ENCODE data around the gene SHROOM1. TPM values are rescaled to one million over a fixed set of nuclear protein-coding genes. Genes with fewer than 3 reads are reported as not detected.

SHROOM1 gene
- total and polyA plus RNA-seq, 2 of the 8 experiments (the other 6 are each of a cell fraction or from before 2014, with no cell fraction given) = 3.9 to 5.2 TPM

DNA sequence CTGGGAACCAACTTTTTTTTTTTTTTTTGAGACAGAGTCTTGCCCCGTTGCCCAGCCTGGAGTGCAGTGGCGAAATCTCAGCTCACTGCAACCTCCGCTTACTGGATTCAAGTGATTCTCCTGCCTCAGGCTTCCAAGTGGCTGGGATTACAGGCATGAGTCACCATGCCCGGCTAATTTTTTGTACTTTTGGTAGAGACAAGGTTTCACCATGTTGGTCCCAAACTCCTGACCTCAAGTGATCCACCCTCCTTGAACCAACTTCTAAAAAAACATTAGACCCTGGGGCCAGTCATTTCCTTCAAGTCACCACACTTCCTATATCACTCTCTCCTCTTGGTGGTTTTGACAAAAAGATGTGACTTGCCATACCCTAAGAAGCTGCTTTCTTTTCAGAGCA is 10.9 kb upstream of the SHROOM1 start (continued):
- TF ChIP-seq, protein P1, sequence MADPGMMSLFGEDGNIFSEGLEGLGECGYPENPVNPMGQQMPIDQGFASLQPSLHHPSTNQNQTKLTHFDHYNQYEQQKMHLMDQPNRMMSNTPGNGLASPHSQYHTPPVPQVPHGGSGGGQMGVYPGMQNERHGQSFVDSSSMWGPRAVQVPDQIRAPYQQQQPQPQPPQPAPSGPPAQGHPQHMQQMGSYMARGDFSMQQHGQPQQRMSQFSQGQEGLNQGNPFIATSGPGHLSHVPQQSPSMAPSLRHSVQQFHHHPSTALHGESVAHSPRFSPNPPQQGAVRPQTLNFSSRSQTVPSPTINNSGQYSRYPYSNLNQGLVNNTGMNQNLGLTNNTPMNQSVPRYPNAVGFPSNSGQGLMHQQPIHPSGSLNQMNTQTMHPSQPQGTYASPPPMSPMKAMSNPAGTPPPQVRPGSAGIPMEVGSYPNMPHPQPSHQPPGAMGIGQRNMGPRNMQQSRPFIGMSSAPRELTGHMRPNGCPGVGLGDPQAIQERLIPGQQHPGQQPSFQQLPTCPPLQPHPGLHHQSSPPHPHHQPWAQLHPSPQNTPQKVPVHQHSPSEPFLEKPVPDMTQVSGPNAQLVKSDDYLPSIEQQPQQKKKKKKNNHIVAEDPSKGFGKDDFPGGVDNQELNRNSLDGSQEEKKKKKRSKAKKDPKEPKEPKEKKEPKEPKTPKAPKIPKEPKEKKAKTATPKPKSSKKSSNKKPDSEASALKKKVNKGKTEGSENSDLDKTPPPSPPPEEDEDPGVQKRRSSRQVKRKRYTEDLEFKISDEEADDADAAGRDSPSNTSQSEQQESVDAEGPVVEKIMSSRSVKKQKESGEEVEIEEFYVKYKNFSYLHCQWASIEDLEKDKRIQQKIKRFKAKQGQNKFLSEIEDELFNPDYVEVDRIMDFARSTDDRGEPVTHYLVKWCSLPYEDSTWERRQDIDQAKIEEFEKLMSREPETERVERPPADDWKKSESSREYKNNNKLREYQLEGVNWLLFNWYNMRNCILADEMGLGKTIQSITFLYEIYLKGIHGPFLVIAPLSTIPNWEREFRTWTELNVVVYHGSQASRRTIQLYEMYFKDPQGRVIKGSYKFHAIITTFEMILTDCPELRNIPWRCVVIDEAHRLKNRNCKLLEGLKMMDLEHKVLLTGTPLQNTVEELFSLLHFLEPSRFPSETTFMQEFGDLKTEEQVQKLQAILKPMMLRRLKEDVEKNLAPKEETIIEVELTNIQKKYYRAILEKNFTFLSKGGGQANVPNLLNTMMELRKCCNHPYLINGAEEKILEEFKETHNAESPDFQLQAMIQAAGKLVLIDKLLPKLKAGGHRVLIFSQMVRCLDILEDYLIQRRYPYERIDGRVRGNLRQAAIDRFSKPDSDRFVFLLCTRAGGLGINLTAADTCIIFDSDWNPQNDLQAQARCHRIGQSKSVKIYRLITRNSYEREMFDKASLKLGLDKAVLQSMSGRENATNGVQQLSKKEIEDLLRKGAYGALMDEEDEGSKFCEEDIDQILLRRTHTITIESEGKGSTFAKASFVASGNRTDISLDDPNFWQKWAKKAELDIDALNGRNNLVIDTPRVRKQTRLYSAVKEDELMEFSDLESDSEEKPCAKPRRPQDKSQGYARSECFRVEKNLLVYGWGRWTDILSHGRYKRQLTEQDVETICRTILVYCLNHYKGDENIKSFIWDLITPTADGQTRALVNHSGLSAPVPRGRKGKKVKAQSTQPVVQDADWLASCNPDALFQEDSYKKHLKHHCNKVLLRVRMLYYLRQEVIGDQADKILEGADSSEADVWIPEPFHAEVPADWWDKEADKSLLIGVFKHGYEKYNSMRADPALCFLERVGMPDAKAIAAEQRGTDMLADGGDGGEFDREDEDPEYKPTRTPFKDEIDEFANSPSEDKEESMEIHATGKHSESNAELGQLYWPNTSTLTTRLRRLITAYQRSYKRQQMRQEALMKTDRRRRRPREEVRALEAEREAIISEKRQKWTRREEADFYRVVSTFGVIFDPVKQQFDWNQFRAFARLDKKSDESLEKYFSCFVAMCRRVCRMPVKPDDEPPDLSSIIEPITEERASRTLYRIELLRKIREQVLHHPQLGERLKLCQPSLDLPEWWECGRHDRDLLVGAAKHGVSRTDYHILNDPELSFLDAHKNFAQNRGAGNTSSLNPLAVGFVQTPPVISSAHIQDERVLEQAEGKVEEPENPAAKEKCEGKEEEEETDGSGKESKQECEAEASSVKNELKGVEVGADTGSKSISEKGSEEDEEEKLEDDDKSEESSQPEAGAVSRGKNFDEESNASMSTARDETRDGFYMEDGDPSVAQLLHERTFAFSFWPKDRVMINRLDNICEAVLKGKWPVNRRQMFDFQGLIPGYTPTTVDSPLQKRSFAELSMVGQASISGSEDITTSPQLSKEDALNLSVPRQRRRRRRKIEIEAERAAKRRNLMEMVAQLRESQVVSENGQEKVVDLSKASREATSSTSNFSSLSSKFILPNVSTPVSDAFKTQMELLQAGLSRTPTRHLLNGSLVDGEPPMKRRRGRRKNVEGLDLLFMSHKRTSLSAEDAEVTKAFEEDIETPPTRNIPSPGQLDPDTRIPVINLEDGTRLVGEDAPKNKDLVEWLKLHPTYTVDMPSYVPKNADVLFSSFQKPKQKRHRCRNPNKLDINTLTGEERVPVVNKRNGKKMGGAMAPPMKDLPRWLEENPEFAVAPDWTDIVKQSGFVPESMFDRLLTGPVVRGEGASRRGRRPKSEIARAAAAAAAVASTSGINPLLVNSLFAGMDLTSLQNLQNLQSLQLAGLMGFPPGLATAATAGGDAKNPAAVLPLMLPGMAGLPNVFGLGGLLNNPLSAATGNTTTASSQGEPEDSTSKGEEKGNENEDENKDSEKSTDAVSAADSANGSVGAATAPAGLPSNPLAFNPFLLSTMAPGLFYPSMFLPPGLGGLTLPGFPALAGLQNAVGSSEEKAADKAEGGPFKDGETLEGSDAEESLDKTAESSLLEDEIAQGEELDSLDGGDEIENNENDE (IDR thresholded peaks at IDR 0.05; ENCODE audit: insufficient replicate concordance, low read length) = no peak
- TF ChIP-seq POLR2A (IDR thresholded peaks at IDR 0.05; ENCODE audit: control extremely low read depth in 1 of 2, low read depth in 2 of 2, low read length in 2 of 2) (no peak), CTBP2 (IDR thresholded peaks at IDR 0.05; ENCODE audit: borderline replicate concordance, insufficient read depth, insufficient read length, low read length) (no peak), BRCA1 (IDR thresholded peaks at IDR 0.05; ENCODE audit: low read depth, low read length) (no peak)

All from H1 (cell line).